ENCODE results near the gene GPR160.

DNA sequence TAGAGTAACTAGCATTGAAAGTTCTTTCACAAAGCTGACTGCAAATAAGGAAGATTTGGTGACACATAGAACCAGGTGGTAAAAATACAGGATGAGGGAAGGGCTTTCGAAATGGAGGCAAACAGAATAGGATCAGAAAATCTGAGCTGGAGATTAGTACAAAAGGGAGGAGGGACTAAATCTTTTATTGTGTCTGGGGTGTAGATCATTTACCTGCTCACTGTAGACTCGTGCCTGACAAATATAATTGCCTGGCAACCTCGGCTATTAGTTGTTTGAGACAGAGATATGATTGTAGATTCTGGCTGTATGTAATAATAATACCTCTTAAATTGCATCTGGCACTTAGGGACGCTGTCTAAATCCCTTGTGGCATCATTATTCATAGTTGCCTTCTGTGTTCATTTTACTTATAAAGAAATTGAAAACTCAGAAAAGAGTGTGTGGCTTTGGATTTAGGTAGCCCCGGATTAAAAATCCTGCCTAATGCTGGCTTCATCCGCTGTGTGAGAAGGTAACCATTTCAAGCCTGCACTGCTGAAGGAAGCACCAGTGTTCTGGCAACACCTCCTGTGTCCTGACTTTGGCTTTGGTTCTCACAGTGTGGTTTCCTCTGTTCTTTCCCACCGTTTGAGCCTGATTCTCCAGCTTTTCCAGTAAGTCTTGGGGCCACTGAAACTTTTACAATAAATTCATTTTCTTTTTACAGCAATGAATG, 25.0 kb upstream of the GPR160 start:
- TF ChIP-seq, protein P1, sequence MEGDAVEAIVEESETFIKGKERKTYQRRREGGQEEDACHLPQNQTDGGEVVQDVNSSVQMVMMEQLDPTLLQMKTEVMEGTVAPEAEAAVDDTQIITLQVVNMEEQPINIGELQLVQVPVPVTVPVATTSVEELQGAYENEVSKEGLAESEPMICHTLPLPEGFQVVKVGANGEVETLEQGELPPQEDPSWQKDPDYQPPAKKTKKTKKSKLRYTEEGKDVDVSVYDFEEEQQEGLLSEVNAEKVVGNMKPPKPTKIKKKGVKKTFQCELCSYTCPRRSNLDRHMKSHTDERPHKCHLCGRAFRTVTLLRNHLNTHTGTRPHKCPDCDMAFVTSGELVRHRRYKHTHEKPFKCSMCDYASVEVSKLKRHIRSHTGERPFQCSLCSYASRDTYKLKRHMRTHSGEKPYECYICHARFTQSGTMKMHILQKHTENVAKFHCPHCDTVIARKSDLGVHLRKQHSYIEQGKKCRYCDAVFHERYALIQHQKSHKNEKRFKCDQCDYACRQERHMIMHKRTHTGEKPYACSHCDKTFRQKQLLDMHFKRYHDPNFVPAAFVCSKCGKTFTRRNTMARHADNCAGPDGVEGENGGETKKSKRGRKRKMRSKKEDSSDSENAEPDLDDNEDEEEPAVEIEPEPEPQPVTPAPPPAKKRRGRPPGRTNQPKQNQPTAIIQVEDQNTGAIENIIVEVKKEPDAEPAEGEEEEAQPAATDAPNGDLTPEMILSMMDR (IDR thresholded peaks at IDR 0.05 in 8 of 11, conservative IDR thresholded peaks at IDR 0.05 in 3 of 11) = no peak
- no peak for TF ChIP-seq POLR2A (IDR thresholded peaks at IDR 0.05)

All from spleen (tissue), 7 donors.